IPS DF 6.9 (cell line): Measurements from ENCODE around the gene ZNFX1.

Source experiments
- DNase-seq: peaks from one replicate; pipeline ENCODE4 v3.0.0-alpha.2; 2013; ENCODE audit warnings: low read depth, low spot score
- H3K27ac ChIP-seq: one replicate; pipeline ENCODE4 v1.5.1; 2013; ENCODE audit warnings: low read length, control low read depth
- H3K27me3 ChIP-seq: 2 replicates; pipeline ENCODE4 v1.6.1; 2013; ENCODE audit warnings: mild to moderate bottlenecking, low read length; ENCODE audit not compliant: control insufficient read depth, insufficient read depth
- H3K36me3 ChIP-seq: 2 replicates; pipeline ENCODE4 v1.6.1; 2013; ENCODE audit warnings: low read length; ENCODE audit not compliant: control insufficient read depth, insufficient read depth
- H3K4me1 ChIP-seq: 2 replicates; pipeline ENCODE4 v1.6.1; 2013; ENCODE audit warnings: low read length; ENCODE audit not compliant: control insufficient read depth, insufficient read depth
- H3K4me3 ChIP-seq: 2 replicates; pipeline ENCODE4 v1.5.1; 2013; ENCODE audit warnings: mild to moderate bottlenecking, low read length
- H3K9me3 ChIP-seq: 2 replicates; pipeline ENCODE4 v1.6.1; 2013; ENCODE audit warnings: low read length, inconsistent platforms; ENCODE audit not compliant: control insufficient read depth, insufficient read depth
- WGBS: extraction: QIAGEN DNeasy Blood & Tissue Kit; methylation state at CpG from one replicate; pipeline ENCODE4 v1.1.7; 2013; ENCODE audit warnings: mixed read lengths, missing lambda C conversion rate; ENCODE audit not compliant: insufficient read length, insufficient coverage; 5-methylcytosine and 5-hydroxymethylcytosine counted together

ZNFX1 gene

GRCh38 chr20:49285233-49285668 is 7.4 kb upstream of the ZNFX1 start:
- WGBS = no CpG with 5 or more reads among the region's 1 CpG
- DNase-seq = no peak
- H3K9me3 ChIP-seq = no peaks in the 10 kb centered on the region
- no peak overlapping the region for H3K27ac ChIP-seq
- peaks cover 78% of the 10 kb centered on the region for H3K36me3 ChIP-seq
- no peaks in the 10 kb centered on the region for H3K27me3 ChIP-seq
- peaks cover 2% of the 10 kb centered on the region; the same call in 1 of the 2 replicates for H3K4me1 ChIP-seq
- H3K4me3 ChIP-seq = no peak overlapping the region

- H3K36me3 ChIP-seq = peaks cover 83% of the 10 kb centered on the region
- no peak for DNase-seq
- no CpG with 5 or more reads among the region's 5 CpGs for WGBS
These were observed 7.0 kb upstream of the ZNFX1 start for GRCh38 chr20:49284818-49285217.

GRCh38 chr20:49283703-49284625 is 6.1 kb upstream of the ZNFX1 start:
- DNase-seq = no peak
- no CpG with 5 or more reads among the region's 3 CpGs for WGBS
- Histone ChIP-seq H3K36me3 (peaks cover 85% of the 10 kb centered on the region), H3K4me1 (peaks cover 2% of the 10 kb centered on the region; the same call in 1 of the 2 replicates), H3K4me3 (no peak overlapping the region; the same call in 1 of the 2 replicates), H3K27ac (no peak overlapping the region), H3K27me3 (no peaks in the 10 kb centered on the region), H3K9me3 (no peaks in the 10 kb centered on the region)

More at GRCh38 chr20:49284818-49285217, 7.0 kb upstream of the ZNFX1 start:
- no peaks in the 10 kb centered on the region for H3K27me3 ChIP-seq
- no peaks in the 10 kb centered on the region for H3K9me3 ChIP-seq
- H3K27ac ChIP-seq = no peak overlapping the region
- no peak overlapping the region for H3K4me3 ChIP-seq
- peaks cover 2% of the 10 kb centered on the region; the same call in 1 of the 2 replicates for H3K4me1 ChIP-seq

GRCh38 chr20:49283176-49283702 is 5.4 kb upstream of the ZNFX1 start:
- no peaks in the 10 kb centered on the region for H3K9me3 ChIP-seq
- H3K27ac ChIP-seq = no peak overlapping the region
- 100% methylated on average over 1 of the region's 9 CpGs for WGBS
- H3K4me3 ChIP-seq = peak overlapping the region; percentile 72; the same call in 1 of the 2 replicates
- peaks cover 2% of the 10 kb centered on the region; the same call in 1 of the 2 replicates for H3K4me1 ChIP-seq
- peaks cover 78% of the 10 kb centered on the region for H3K36me3 ChIP-seq
- no peak for DNase-seq
- no peaks in the 10 kb centered on the region for H3K27me3 ChIP-seq

- H3K27me3 ChIP-seq = no peaks in the 10 kb centered on the region
- no CpG with 5 or more reads among the region's 20 CpGs for WGBS
- no peaks in the 10 kb centered on the region for H3K9me3 ChIP-seq
- H3K4me3 ChIP-seq = peak overlapping the region; percentile 72; the same call in 1 of the 2 replicates
- H3K4me1 ChIP-seq = peaks cover 2% of the 10 kb centered on the region; the same call in 1 of the 2 replicates
- H3K27ac ChIP-seq = no peak overlapping the region
- DNase-seq = no peak
- peaks cover 74% of the 10 kb centered on the region for H3K36me3 ChIP-seq
These were observed 4.8 kb upstream of the ZNFX1 start for GRCh38 chr20:49282584-49283171.

- no peaks in the 10 kb centered on the region for H3K9me3 ChIP-seq
- peaks cover 2% of the 10 kb centered on the region; the same call in 1 of the 2 replicates for H3K4me1 ChIP-seq
- no peak for DNase-seq
- H3K36me3 ChIP-seq = peaks cover 69% of the 10 kb centered on the region
- no peaks in the 10 kb centered on the region for H3K27me3 ChIP-seq
- H3K27ac ChIP-seq = no peak overlapping the region
- H3K4me3 ChIP-seq = peak overlapping the region; percentile 72; the same call in 1 of the 2 replicates
- WGBS = no CpG with 5 or more reads among the region's 9 CpGs
These were observed 4.1 kb upstream of the ZNFX1 start for GRCh38 chr20:49281913-49282467.

GRCh38 chr20:49281059-49281912 is 3.4 kb upstream of the ZNFX1 start:
- H3K27ac ChIP-seq = no peak overlapping the region

GRCh38 chr20:49280463-49281058 is 2.7 kb upstream of the ZNFX1 start:
- H3K4me3 ChIP-seq = peak overlapping the region; percentile 72; the same call in 1 of the 2 replicates
- DNase-seq = no peak
- H3K36me3 ChIP-seq = peaks cover 55% of the 10 kb centered on the region
- no peaks in the 10 kb centered on the region for H3K27me3 ChIP-seq
- no CpG with 5 or more reads among the region's 6 CpGs for WGBS
- no peaks in the 10 kb centered on the region for H3K9me3 ChIP-seq
- H3K4me1 ChIP-seq = peaks cover 2% of the 10 kb centered on the region; the same call in 1 of the 2 replicates
- no peak overlapping the region for H3K27ac ChIP-seq

More at GRCh38 chr20:49281059-49281912, 3.4 kb upstream of the ZNFX1 start:
- WGBS = no CpG with 5 or more reads among the region's 13 CpGs
- H3K4me1 ChIP-seq = peaks cover 2% of the 10 kb centered on the region; the same call in 1 of the 2 replicates
- peaks cover 62% of the 10 kb centered on the region for H3K36me3 ChIP-seq
- no peak for DNase-seq
- H3K4me3 ChIP-seq = peak overlapping the region; percentile 72; the same call in 1 of the 2 replicates
- no peaks in the 10 kb centered on the region for H3K27me3 ChIP-seq
- no peaks in the 10 kb centered on the region for H3K9me3 ChIP-seq

- Histone ChIP-seq H3K36me3 (peaks cover 50% of the 10 kb centered on the region), H3K4me1 (peaks cover 2% of the 10 kb centered on the region; the same call in 1 of the 2 replicates), H3K4me3 (peak overlapping the region; percentile 72; the same call in 1 of the 2 replicates), H3K9me3 (no peaks in the 10 kb centered on the region), H3K27ac (no peak overlapping the region), H3K27me3 (no peaks in the 10 kb centered on the region)
- no CpG with 5 or more reads among the region's 7 CpGs for WGBS
- DNase-seq = no peak
These were observed 2.0 kb upstream of the ZNFX1 start for GRCh38 chr20:49279677-49280462.
